ENCODE measurements around the gene GRK3.

GRCh38 chr22:25748704-25749103 is 184.2 kb downstream of the GRK3 start:
- TF ChIP-seq CTCF (IDR thresholded peaks at IDR 0.05) (no peak), POLR2A (IDR thresholded peaks at IDR 0.05) (no peak)
